ENCODE results near the gene SEL1L3.

SEL1L3 gene

GRCh38 chr4:25847329-25847728 is 15.5 kb downstream of the SEL1L3 start:
- no peak for DNase-seq (ENCODE audit: low read depth)

- no peak for DNase-seq (ENCODE audit: low read depth)
Measured at GRCh38 chr4:25845841-25846653, 16.7 kb downstream of the SEL1L3 start.

- DNase-seq (ENCODE audit: low read depth), result no peak
Measured at GRCh38 chr4:25844961-25845712, 17.7 kb downstream of the SEL1L3 start.

- no peak for DNase-seq (ENCODE audit: low read depth)
Measured at GRCh38 chr4:25843340-25844097, 19.3 kb downstream of the SEL1L3 start.

GRCh38 chr4:25842229-25842845 is 20.5 kb downstream of the SEL1L3 start:
- DNase-seq (ENCODE audit: low read depth), result no peak

GRCh38 chr4:25839687-25840086 is 23.1 kb downstream of the SEL1L3 start:
- no peak for DNase-seq (ENCODE audit: low read depth)

GRCh38 chr4:25839233-25839632 is 23.6 kb downstream of the SEL1L3 start:
- DNase-seq (ENCODE audit: low read depth), result no peak

- no peak for DNase-seq (ENCODE audit: low read depth)
Measured at GRCh38 chr4:25838526-25838925, 24.3 kb downstream of the SEL1L3 start.

- DNase-seq (ENCODE audit: low read depth), result no peak
Measured at GRCh38 chr4:25837107-25837506, 25.7 kb downstream of the SEL1L3 start.

GRCh38 chr4:25835384-25835783 is 27.4 kb downstream of the SEL1L3 start:
- no peak for DNase-seq (ENCODE audit: low read depth)

- no peak for DNase-seq (ENCODE audit: low read depth)
Measured at GRCh38 chr4:25834411-25835107, 28.2 kb downstream of the SEL1L3 start.

GRCh38 chr4:25830548-25830947 is 32.2 kb downstream of the SEL1L3 start:
- DNase-seq (ENCODE audit: low read depth), result no peak

- no peak for DNase-seq (ENCODE audit: low read depth)
Measured at GRCh38 chr4:25827897-25828296, 34.9 kb downstream of the SEL1L3 start.

- no peak for DNase-seq (ENCODE audit: low read depth)
Measured at GRCh38 chr4:25827373-25827772, 35.4 kb downstream of the SEL1L3 start.

- no peak for DNase-seq (ENCODE audit: low read depth)
Measured at GRCh38 chr4:25826074-25826752, 36.6 kb downstream of the SEL1L3 start.

- DNase-seq (ENCODE audit: low read depth), result no peak
Measured at GRCh38 chr4:25823632-25824031, 39.2 kb downstream of the SEL1L3 start.

- no peak for DNase-seq (ENCODE audit: low read depth)
Measured at GRCh38 chr4:25821899-25822298, 40.9 kb downstream of the SEL1L3 start.

- no peak for DNase-seq (ENCODE audit: low read depth)
Measured at GRCh38 chr4:25821267-25821666, 41.5 kb downstream of the SEL1L3 start.

- DNase-seq (ENCODE audit: low read depth), result no peak
Measured at GRCh38 chr4:25818876-25819275, 43.9 kb downstream of the SEL1L3 start.

- no peak for DNase-seq (ENCODE audit: low read depth)
Measured at GRCh38 chr4:25818371-25818871, 44.4 kb downstream of the SEL1L3 start.
